HG03460 (cell line): ENCODE measurements around the gene SNRPD2.
A peak's percentile ranks its signal among the peaks of the same experiment; 100 is the strongest.
"Not testable (repeated sequence)": the region's sequence is repeated elsewhere in the genome, so short reads cannot be mapped to it uniquely, and the experiment has no call there.

Experiments
- ATAC-seq: cut with Tn5 transposase; IDR thresholded peaks from one replicate; pipeline ENCODE4 v1.9.1; 2021; ENCODE audit not compliant: unreplicated experiment

Gene SNRPD2

DNA sequence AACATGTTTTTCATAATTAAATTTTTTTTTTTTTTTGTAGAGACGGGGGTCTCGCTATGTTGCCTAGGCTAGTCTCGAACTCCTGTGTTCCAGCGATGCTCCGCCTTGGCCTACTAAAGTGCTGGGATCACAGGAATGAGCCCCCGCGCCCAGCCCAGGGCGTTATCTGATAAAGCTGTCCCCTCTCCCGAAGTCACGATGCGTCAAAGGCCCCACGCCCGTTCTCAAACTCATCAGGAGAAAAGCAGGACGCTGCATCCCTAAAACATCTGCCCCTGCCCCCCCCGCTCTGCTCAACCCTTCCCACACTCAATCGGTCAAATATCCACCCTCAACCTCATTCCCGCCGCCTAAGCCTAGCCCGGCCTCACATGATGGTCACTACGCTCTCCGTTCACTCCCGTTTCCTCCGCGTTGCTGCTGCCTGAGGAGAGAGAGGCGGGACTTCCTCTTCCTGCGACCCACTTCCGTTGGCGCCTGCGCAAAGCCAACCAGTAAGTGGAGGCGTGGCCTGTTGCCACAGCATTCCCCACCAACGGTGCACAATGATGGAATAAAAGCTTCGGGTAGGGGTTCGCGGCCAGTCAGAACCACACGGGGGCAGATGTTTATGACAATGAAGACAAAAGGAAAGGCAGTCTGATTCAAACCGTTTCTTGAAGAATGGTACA, at the start of gene SNRPD2:
Gene SNRPD2, minus strand, starts transcription at position 438 of the 671 bp plus-strand sequence. Its CDS starts 65 bp downstream, at position 373.
- peak; percentile 45 for ATAC-seq

GRCh38 chr19:45739498-45740439, 48.0 kb upstream of the SNRPD2 start:
- ATAC-seq: no peak

DNA sequence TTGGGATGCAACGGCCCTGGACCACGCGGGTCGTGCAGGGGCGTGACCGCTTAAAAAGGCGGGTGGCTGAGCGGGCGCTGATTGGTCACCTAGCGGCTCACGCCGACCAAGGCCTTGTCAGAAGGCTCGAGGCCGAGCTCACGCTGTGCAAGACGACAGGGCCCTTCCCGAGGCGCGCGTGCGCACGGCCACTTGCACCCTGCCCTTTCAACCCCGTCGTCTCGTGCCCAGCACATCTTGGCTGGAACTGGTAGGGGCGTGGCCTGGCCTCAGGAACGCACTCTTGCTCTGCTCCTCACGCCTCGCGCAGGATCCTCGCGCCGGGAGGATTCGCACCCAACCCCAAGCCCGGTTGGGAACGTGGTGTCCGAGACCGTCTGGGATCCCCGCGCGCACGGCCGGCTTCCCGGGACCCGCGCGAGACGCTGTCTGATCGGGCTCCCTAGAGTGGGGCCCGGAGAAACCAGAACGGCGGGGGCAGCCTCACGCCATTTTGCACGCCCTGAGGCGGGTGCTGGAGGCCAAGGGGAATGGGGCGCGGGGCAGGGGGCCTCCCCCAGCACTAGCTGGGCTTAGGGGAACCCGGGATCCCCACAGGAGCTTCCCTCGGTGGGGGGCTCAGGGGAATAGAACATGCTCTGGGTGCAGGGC, 41.5 kb upstream of the SNRPD2 start, which contains the start of gene MEIOSIN:
Gene MEIOSIN, plus strand, starts transcription at position 280 of the 651 bp plus-strand sequence. CDS start 1,938 bp downstream, outside the sequence.
- ATAC-seq: no peak

DNA sequence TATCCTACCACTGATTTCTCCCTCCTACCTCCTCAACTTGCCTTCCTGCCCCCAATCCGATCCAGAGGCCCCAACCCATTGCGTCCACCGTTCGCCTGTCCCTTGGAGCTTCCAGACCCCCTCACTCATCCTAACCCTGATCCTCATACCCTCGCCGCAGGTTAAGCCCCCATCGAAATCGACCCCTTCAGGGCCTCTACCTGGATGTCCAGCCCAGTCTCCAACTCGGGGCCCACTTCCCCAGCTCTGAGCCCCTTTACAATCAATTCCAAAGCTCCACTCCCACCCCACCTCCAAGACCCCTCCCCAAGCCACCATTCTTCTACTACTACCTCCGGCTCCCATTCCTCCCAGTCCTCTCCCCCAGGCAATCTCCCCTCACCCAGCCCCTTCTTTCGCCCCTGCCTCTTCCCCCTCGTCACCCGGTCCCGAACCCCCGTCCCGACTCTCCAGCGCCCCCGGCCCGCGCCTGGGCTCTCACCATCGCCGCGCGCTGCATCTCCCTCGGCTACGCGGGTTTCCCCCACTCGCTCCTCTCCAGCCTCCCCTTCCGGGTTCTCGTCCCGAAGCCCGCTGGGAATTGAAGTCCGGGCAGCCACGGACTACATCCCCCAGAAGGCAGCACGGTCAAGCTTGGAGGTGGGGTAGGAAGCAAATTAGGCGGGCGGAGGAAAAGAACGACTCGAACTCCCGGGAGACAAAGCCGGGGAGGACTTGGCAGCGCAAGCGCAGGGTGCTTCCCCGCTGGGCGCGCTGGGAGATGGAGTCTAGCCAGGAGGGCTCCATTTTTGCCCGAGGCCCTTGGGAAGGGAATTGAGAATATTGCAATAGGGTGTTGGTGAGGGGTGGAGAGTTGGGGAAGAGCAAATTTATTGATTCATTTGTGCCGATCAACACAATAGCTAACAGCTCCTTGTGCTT, 38.9 kb upstream of the SNRPD2 start, which contains the start of gene FBXO46:
Gene FBXO46, minus strand, starts transcription at position 529 of the 921 bp plus-strand sequence. CDS start 17,401 bp downstream, outside the sequence.
- peak; percentile 90 for ATAC-seq

GRCh38 chr19:45729800-45730290, 38.1 kb upstream of the SNRPD2 start:
- no peak for ATAC-seq

GRCh38 chr19:45728683-45729082, 36.9 kb upstream of the SNRPD2 start:
- ATAC-seq: not testable (repeated sequence)

DNA sequence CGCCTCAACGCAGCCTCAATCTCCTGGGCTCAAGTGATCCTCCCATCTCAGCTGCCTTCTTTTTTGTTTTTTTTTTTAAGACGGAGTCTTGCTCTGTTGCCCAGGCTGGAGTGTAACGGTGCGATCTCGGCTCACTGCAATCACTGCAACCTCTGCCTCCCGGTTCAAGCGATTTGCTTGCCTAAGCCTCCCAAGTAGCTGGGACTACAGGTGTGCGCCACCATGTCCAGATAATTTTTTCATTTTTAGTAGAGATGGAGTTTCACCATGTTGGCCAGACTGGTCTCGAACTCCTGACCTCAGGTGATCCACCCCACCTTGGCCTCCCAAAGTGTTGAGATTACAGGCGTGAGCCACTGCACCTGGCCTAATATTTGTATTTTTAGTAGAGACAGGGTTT, 28.3 kb upstream of the SNRPD2 start:
- ATAC-seq: not testable (repeated sequence)

DNA sequence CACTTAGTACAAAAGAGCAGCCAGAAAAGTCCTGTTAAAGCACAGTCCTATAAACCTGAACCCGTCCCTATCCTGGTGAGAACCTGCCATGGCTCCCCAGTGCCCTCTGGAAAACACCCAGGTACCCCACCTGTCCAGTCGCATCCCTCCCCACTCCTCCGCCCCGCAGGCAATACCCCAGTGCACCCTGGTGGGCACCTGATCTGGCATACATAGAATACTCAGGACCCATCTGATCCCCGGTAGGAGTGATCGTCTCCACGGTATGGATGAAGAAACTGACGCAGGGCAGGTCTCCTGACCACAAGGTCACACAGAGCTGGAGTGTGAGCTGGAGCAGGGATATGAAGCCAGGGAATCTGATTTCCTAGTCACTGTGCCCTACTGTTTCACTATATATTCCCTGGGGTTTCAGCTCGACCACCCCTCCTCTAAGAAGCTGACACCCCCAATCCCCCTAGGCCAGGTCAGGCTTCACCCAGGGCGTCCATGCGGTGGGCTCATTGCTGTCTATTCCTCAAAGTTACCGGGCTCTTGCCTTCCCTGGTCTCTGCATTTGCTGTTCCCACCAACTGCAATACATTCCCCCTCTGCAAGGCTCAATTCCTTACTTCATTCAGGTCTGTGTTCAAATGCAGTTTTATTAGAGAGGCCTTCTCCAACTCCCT, 26.4 kb upstream of the SNRPD2 start:
- ATAC-seq: no peak

DNA sequence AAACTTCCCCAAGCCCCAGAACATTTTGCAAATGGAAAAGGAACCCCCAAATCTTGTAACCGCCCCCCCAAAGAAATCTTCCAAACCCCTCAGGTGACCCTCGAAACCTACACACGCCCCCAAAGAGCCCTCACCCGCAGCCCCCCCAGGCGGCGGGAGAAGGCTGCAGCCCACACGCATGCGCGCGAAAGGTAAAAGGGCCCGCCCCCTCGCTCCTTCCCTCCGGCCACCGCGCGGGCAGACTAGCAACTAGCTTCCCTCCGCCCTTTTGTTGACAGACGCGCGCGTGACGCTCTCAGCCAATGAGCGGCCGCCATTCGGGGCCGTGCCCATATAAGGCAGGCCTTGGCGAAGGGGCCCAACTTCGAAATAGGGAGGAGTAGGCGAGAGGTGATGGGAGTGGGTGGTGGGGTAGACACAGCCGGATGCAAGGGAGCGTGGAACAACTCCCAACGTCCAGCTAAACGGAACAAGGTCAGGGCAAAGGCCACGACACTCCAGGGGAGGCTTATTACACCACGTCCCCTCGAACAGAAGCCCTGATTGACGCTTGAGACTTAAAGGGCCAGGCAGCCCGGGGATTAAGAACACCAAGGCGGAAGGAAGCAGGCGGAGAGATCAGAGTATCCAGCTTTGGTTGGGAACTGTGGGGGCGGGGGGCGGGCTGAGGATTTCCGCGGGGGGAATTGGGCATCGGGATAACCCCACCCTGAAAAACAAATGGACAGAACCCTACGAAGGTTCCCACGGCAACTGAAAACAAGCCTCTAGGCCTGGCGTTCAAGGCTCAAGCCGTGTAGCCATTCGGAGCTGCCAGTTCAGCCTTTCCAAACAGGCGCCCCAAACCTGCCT, 25.6 kb upstream of the SNRPD2 start:
- peak; percentile 91 for ATAC-seq

- ATAC-seq: no peak
Observed at GRCh38 chr19:45716359-45717130, 24.8 kb upstream of the SNRPD2 start.

GRCh38 chr19:45715139-45715538, 23.4 kb upstream of the SNRPD2 start:
- ATAC-seq: no peak

GRCh38 chr19:45713141-45713540, 21.4 kb upstream of the SNRPD2 start:
- ATAC-seq: no peak

GRCh38 chr19:45712699-45713067, 20.9 kb upstream of the SNRPD2 start:
- ATAC-seq: no peak

- no peak for ATAC-seq
Observed at GRCh38 chr19:45711851-45712698, 20.3 kb upstream of the SNRPD2 start.

- no peak for ATAC-seq
Observed at GRCh38 chr19:45710356-45711130, 18.8 kb upstream of the SNRPD2 start.
